Peyer's patch (tissue), 4 donors: ENCODE measurements around the gene DISC1. TPM values are rescaled to one million over a fixed set of nuclear protein-coding genes. Genes with fewer than 3 reads are reported as not detected.
A peak's percentile ranks its signal among the peaks of the same experiment; 100 is the strongest.
"Not testable (repeated sequence)": the region's sequence is repeated elsewhere in the genome, so short reads cannot be mapped to it uniquely, and the experiment has no call there.

ENCODE experiments used
- DNase-seq, 3 donors: peaks; one replicate each; pipeline ENCODE4 v3.0.0-alpha.2; 2017 to 2019
- H3K27ac ChIP-seq, 4 donors: fragments of 200-600 bp; sonication (generic); one replicate each; pipeline ENCODE4 v1.5.1; 2016 to 2019
- H3K27me3 ChIP-seq, 2 donors: fragments of 200-600 bp; sonication (generic); one replicate each; pipeline ENCODE4 v1.5.1; 2019
- H3K36me3 ChIP-seq, 3 donors: fragments of 200-600 bp; sonication (generic); one replicate each; pipeline ENCODE4 v1.5.1; 2016 to 2019
- H3K4me1 ChIP-seq, 4 donors: fragments of 200-600 bp; sonication (generic); one replicate each; pipeline ENCODE4 v1.5.1; 2016 to 2019
- H3K4me3 ChIP-seq, 4 donors: fragments of 200-600 bp; sonication (generic); 1 replicate in 3 of 4; 2 replicates in 1 of 4; pipeline ENCODE4 v1.5.1; 2016 to 2019; ENCODE audit warnings: mild to moderate bottlenecking in 1 of 4
- H3K9me3 ChIP-seq, 4 donors: fragments of 200-600 bp; sonication (generic); one replicate each; pipeline ENCODE4 v1.5.1; 2016 to 2019; ENCODE audit warnings: mild to moderate bottlenecking in 1 of 4
- CTCF ChIP-seq, 6 experiments: fragments of 450-650 bp in 4 of 6; fragments of 200-600 bp in 2 of 6; sonication (generic) in 1 of 6; IDR thresholded peaks; one replicate each; pipeline ENCODE4 v1.5.1; 2017 to 2019; ENCODE audit warnings: antibody characterized with exemption in 6 of 6, mild to moderate bottlenecking in 3 of 6, moderate library complexity in 1 of 6
- POLR2A ChIP-seq, 2 donors: fragments of 450-650 bp; IDR thresholded peaks; one replicate each; pipeline ENCODE4 v1.5.1; 2017; ENCODE audit warnings: antibody characterized with exemption in 2 of 2, mild to moderate bottlenecking in 2 of 2, moderate library complexity in 2 of 2
- total RNA-seq, 4 donors: library from RNA; depleted of rRNA; stranded (reverse); fragments of >200 nt; gene quantifications; one replicate each; pipeline ENCODE4 v1.1.0, GENCODE V29; 2016

DISC1 gene
- total RNA-seq, 4 donors from 2014 or later: 2.3 to 39.6 (median 5.6) TPM

- H3K4me1 ChIP-seq: no peaks in the 10 kb centered on the region
- TF ChIP-seq CTCF (IDR thresholded peaks at IDR 0.05) (no peak), POLR2A (IDR thresholded peaks at IDR 0.05) (no peak)
Measured at GRCh38 chr1:231899713-231900435, 273.3 kb downstream of the DISC1 start.

GRCh38 chr1:231903586-231904081 is 277.0 kb downstream of the DISC1 start:
- no peaks in the 10 kb centered on the region for H3K36me3 ChIP-seq
- no peak for DNase-seq
- no peaks in the 10 kb centered on the region for H3K9me3 ChIP-seq

More at GRCh38 chr1:231899713-231900435, 273.3 kb downstream of the DISC1 start:
- H3K27ac ChIP-seq: no peak overlapping the region
- DNase-seq: no peak
- H3K9me3 ChIP-seq: no peaks in the 10 kb centered on the region
- H3K4me3 ChIP-seq: no peak overlapping the region
- H3K27me3 ChIP-seq: no peaks in the 10 kb centered on the region
- H3K36me3 ChIP-seq: no peaks in the 10 kb centered on the region

GRCh38 chr1:231907310-231907709 is 280.7 kb downstream of the DISC1 start:
- not testable (repeated sequence) for H3K9me3 ChIP-seq, H3K27ac ChIP-seq, H3K27me3 ChIP-seq, H3K4me1 ChIP-seq, H3K4me3 ChIP-seq, H3K36me3 ChIP-seq, DNase-seq

More at GRCh38 chr1:231903586-231904081, 277.0 kb downstream of the DISC1 start:
- Histone ChIP-seq H3K4me3 (no peak overlapping the region), H3K27me3 (no peaks in the 10 kb centered on the region), H3K4me1 (no peaks in the 10 kb centered on the region), H3K27ac (no peak overlapping the region)
- TF ChIP-seq POLR2A (IDR thresholded peaks at IDR 0.05): no peak
- no peak for TF ChIP-seq CTCF (IDR thresholded peaks at IDR 0.05)

GRCh38 chr1:231913493-231913892 is 286.9 kb downstream of the DISC1 start:
- Histone ChIP-seq H3K9me3 (no peaks in the 10 kb centered on the region), H3K4me3 (no peak overlapping the region), H3K4me1 (no peaks in the 10 kb centered on the region), H3K27ac (no peak overlapping the region), H3K36me3 (no peaks in the 10 kb centered on the region), H3K27me3 (no peaks in the 10 kb centered on the region)
- DNase-seq: no peak
- TF ChIP-seq CTCF (IDR thresholded peaks at IDR 0.05) (no peak), POLR2A (IDR thresholded peaks at IDR 0.05) (no peak)

GRCh38 chr1:231918239-231919015 is 291.8 kb downstream of the DISC1 start:
- peak in 2 of 3 donors; percentile 29 to 64 for DNase-seq
- TF ChIP-seq CTCF (IDR thresholded peaks at IDR 0.05) (no peak), POLR2A (IDR thresholded peaks at IDR 0.05) (no peak)
- Histone ChIP-seq H3K4me1 (peaks cover 0 to 4% (median 0%) of the 10 kb centered on the region in 4 donors), H3K4me3 (no peak overlapping the region), H3K27me3 (no peaks in the 10 kb centered on the region), H3K36me3 (no peaks in the 10 kb centered on the region), H3K27ac (peak overlapping the region in 1 of 4 donors; percentile 13), H3K9me3 (no peaks in the 10 kb centered on the region)
